ENCODE measurements around the gene EXOC2.
"Not testable (repeated sequence)": the region's sequence is repeated elsewhere in the genome, so short reads cannot be mapped to it uniquely, and the experiment has no call there.

The EXOC2 gene

DNA sequence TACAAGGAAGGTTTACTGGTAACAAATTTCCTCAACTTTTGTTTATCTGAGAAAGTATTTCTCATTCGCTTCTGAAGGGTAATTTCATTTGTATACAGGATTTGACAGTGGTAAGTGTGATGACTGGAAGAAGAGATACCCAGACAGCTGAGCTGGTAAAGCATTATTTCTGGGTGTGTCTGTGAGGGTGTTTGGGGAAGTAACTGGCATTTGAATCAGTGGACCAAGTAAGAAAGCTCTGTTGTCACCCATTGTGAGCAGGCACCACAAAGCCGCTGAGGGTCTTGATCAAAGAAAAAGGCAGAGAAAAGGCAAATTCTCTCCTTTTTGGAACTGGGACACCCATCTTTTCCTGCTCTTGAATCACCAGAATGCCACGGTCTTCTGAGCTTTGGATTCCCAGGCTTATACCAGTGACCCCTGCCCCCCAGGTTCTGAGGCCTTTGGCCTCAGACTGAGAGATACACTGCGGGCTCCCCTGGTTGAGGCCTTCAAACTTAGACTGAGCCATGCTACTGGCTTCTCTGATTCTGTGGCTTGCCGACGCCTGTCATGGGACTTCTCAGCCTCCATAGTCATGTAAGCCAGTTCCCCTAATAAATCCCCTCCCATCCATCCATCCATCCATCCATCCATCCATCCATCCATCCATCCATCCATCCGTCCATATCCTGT is 25.5 kb downstream of the EXOC2 start:
- no peak overlapping the region for H3K4me3 ChIP-seq (ENCODE audit: low read depth, low read length)
- H3K27me3 ChIP-seq (ENCODE audit: control insufficient read depth, insufficient read depth, low read length): no peaks in the 10 kb centered on the region
- peaks cover 4% of the 10 kb centered on the region for H3K9me3 ChIP-seq (ENCODE audit: control insufficient read depth, insufficient read depth, low read length)
- H3K4me1 ChIP-seq (ENCODE audit: control insufficient read depth, insufficient read depth, low read length): peaks cover 2% of the 10 kb centered on the region
- H3K36me3 ChIP-seq (ENCODE audit: control insufficient read depth, insufficient read depth, low read length): peaks cover 8% of the 10 kb centered on the region
- no peak overlapping the region for H3K9ac ChIP-seq (ENCODE audit: low read depth, low read length)

DNA sequence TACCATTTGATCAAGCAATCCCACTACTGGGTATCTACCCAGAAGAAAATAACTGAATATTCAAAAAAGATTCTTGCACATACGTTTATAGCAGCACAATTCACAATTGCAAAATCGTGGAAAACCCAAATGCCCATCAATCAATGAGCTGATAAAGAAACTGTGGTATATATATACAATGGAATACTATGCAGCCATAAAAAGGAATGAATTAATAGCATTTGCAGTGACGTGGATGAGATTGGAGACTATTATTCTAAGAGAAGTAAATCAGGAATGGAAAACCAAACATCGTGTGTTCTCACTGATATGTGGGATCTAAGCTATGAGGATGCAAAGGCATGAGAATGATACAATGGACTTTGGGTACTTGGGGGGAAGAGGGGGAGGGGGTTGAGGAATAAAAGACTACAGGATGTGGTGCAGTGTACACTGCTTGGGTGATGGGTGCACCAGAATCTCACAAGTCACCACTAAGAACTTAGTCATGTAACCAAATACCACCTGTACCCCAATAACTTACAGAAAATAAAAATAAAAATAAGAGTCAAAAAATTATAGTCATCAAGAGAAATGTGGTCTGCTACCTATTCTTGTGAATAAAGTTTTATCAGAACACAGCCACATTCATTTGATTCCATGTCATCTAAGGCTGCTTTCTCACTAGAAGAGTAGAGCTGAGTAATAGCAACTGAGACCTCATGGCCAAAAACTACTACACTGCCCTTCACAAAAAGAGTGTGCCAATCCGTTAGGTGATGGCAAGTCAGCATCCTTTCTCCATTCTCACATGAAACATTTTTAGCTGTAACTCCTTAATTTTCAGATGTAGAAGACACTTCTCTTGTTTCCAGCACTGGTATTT is 27.3 kb downstream of the EXOC2 start:
- Histone ChIP-seq H3K4me1 (ENCODE audit: control insufficient read depth, insufficient read depth, low read length) (peaks cover 10% of the 10 kb centered on the region), H3K9me3 (ENCODE audit: control insufficient read depth, insufficient read depth, low read length) (no peaks in the 10 kb centered on the region), H3K36me3 (ENCODE audit: control insufficient read depth, insufficient read depth, low read length) (peaks cover 8% of the 10 kb centered on the region), H3K9ac (ENCODE audit: low read depth, low read length) (no peak overlapping the region), H3K4me3 (ENCODE audit: low read depth, low read length) (no peak overlapping the region), H3K27me3 (ENCODE audit: control insufficient read depth, insufficient read depth, low read length) (no peaks in the 10 kb centered on the region)

DNA sequence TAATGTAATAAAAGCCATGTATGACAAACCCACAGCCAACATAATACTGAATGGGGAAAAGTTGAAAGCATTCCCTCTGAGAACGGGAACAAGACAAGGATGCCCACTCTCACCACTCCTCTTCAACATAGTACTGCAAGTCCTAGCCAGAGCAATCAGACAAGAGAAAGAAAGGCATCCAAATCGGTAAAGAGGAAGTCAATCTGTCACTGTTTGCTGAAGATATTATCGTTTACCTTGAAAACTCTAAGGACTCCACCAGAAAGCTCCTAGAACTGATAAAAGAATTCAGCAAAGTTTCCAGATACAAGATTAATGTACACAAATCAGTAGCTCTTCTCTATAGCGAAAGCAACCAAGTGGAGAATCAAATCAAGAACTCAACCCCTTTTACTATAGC is 29.2 kb downstream of the EXOC2 start:
- H3K36me3 ChIP-seq (ENCODE audit: control insufficient read depth, insufficient read depth, low read length); H3K9me3 ChIP-seq (ENCODE audit: control insufficient read depth, insufficient read depth, low read length); H3K4me3 ChIP-seq (ENCODE audit: low read depth, low read length); H3K27me3 ChIP-seq (ENCODE audit: control insufficient read depth, insufficient read depth, low read length); H3K9ac ChIP-seq (ENCODE audit: low read depth, low read length): not testable (repeated sequence)
- H3K4me1 ChIP-seq (ENCODE audit: control insufficient read depth, insufficient read depth, low read length): peaks cover 24% of the 10 kb centered on the region

DNA sequence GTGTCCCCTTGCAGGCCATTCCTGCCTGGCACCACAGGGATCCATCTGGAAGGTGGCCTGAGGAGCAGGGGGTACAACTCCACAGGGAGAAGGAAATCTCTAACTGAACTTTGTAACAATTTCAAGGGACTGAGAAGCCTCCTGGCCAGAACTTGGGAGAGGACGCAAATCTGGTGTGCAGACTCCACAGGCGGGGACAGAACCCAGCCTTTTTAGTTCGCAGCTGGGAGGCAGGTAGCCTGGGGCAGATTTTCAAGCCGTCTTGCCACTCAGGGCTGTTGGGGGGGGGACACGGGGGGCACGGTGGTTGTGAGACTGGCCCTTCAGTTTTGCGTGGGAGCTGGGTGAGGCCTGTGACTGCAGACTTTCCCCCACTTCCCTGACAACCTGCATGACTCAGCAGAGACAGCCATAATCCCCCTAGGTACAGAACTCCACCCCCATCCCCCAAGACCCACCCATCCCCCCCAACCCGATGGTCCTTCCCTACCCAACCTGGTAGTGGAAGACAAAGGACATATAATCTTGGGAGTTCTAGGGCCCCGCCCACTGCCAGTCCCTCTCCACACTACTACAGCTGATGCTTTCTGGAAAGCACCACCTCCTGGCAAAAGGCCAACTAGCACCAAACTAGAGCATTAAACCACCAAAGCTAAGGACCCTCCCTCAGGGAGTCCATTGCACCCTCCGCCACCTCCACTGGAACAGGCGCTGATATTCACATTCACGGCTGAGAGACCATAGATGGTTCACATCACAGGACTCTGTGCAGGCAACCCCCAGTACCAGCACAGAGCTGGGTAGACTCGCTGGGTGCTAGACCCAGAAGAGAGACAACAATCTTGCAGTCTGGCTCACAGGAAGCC is 33.0 kb downstream of the EXOC2 start:
- Histone ChIP-seq H3K4me3 (ENCODE audit: low read depth, low read length) (peak overlapping the region; percentile 31), H3K36me3 (ENCODE audit: control insufficient read depth, insufficient read depth, low read length) (peaks cover 2% of the 10 kb centered on the region), H3K27me3 (ENCODE audit: control insufficient read depth, insufficient read depth, low read length) (no peaks in the 10 kb centered on the region), H3K4me1 (ENCODE audit: control insufficient read depth, insufficient read depth, low read length) (peaks cover 29% of the 10 kb centered on the region), H3K9me3 (ENCODE audit: control insufficient read depth, insufficient read depth, low read length) (no peaks in the 10 kb centered on the region), H3K9ac (ENCODE audit: low read depth, low read length) (peak overlapping the region; percentile 56)

DNA sequence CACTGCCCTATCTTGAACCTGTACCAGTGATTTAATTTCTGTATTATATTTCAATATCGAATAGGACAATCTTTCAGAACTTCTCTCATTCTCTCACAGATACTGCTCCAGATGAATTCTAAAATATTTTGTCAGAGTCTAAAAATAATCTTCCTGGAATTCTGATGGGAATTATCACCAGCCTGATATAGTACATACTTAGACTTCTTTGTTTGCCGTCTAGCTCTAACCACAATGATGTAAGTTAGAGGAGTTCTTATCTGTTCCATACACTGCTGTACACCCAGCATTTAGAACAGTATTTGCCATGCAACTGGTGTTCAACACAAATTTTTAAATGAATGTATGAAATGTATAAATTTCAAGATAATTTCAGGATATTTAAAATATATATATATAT is 34.7 kb downstream of the EXOC2 start:
- peaks cover 29% of the 10 kb centered on the region for H3K4me1 ChIP-seq (ENCODE audit: control insufficient read depth, insufficient read depth, low read length)
- no peak overlapping the region for H3K4me3 ChIP-seq (ENCODE audit: low read depth, low read length)
- no peaks in the 10 kb centered on the region for H3K9me3 ChIP-seq (ENCODE audit: control insufficient read depth, insufficient read depth, low read length)
- no peaks in the 10 kb centered on the region for H3K27me3 ChIP-seq (ENCODE audit: control insufficient read depth, insufficient read depth, low read length)
- no peak overlapping the region for H3K9ac ChIP-seq (ENCODE audit: low read depth, low read length)
- peaks cover 2% of the 10 kb centered on the region for H3K36me3 ChIP-seq (ENCODE audit: control insufficient read depth, insufficient read depth, low read length)

DNA sequence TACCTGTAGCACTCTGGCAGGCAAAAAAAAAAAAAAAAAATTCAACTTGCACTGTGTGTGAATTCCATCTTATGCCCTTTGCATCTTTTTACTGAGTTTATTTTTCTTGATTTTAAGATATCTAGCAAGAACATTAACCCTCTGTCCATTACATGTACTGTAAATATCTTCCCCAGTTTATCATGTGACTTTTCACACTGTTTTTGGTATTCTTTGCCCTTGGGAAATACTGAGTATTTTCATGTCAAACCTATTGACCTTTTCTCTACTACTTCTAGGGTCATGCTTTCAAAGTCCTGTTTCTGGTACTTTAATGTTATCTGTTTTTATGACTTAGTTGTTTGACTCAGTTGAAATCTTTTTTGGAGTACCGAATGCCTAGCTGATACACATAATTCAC is 35.2 kb downstream of the EXOC2 start:
- Histone ChIP-seq H3K36me3 (ENCODE audit: control insufficient read depth, insufficient read depth, low read length) (peaks cover 2% of the 10 kb centered on the region), H3K9ac (ENCODE audit: low read depth, low read length) (no peak overlapping the region), H3K4me3 (ENCODE audit: low read depth, low read length) (no peak overlapping the region), H3K27me3 (ENCODE audit: control insufficient read depth, insufficient read depth, low read length) (no peaks in the 10 kb centered on the region), H3K9me3 (ENCODE audit: control insufficient read depth, insufficient read depth, low read length) (no peaks in the 10 kb centered on the region), H3K4me1 (ENCODE audit: control insufficient read depth, insufficient read depth, low read length) (peaks cover 27% of the 10 kb centered on the region)

DNA sequence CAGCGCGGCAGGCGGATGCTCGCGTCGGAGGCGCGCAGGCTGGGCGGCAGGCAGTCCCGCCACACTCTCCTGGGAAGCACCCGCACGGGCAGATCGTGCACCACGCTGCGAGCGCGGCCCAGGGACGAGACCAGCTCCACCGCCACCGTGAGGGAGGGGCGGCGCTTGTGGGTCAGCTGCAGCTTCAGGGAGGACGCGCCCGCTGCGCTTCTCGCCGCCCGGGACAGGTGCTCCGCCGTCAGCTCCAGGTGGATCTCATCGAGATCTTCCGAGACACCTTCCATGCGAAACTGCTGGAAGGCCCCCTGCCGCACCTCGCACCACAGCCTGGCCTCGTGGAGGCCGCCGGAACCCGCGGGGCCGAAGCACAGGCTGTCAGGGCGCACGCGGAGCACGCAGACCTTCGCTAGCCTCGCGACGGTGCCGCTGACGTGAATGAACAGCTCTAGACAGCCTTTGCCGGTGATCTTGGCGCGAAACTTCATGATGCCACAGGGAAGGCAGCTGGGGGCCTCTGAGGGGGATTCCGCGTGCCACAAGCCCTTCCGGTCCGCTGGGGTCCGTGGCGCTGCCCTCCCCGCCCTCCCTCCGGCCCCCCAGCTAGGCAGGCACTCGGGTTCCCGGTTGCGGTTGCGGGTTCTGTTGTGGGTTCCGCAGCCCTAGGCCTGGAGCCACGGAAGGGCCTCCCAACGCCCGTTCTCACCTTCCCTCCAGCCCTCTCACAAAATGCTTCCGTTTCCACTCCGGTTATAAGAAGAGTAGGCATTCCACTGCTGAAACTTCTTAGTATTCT is 36.3 kb downstream of the EXOC2 start, which contains the start of gene HUS1B:
Gene HUS1B, minus strand, starts transcription at position 641 of the 793 bp plus-strand sequence. Its CDS starts 156 bp downstream, at position 485.
- no peaks in the 10 kb centered on the region for H3K9me3 ChIP-seq (ENCODE audit: control insufficient read depth, insufficient read depth, low read length)
- H3K9ac ChIP-seq (ENCODE audit: low read depth, low read length): no peak within 1 kb of the TSS
- peaks cover 2% of the 10 kb centered on the region for H3K36me3 ChIP-seq (ENCODE audit: control insufficient read depth, insufficient read depth, low read length)
- H3K4me1 ChIP-seq (ENCODE audit: control insufficient read depth, insufficient read depth, low read length): peaks cover 27% of the 10 kb centered on the region
- H3K27me3 ChIP-seq (ENCODE audit: control insufficient read depth, insufficient read depth, low read length): no peaks in the 10 kb centered on the region
- H3K4me3 ChIP-seq (ENCODE audit: low read depth, low read length): no peak within 1 kb of the TSS

DNA sequence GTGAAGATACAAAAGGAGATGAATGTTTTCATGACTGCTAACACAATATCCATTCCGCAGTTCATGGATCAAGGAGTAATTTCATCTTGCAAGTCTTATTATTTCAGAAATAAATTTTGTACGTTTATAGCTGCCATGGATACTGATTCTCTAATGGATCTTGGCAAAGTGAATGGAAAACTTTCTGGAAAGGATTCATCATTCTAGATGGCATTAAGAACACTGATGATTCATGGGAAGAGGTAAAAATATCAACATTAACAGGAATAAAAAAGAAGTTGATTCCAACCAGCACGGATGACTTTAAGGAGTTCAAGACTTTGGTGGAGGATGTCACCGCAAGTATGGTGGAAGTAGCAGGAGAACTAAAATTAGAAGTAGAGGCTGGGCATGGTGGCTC is 38.8 kb downstream of the EXOC2 start:
- no peak overlapping the region for H3K4me3 ChIP-seq (ENCODE audit: low read depth, low read length)
- no peak overlapping the region for H3K9ac ChIP-seq (ENCODE audit: low read depth, low read length)

DNA sequence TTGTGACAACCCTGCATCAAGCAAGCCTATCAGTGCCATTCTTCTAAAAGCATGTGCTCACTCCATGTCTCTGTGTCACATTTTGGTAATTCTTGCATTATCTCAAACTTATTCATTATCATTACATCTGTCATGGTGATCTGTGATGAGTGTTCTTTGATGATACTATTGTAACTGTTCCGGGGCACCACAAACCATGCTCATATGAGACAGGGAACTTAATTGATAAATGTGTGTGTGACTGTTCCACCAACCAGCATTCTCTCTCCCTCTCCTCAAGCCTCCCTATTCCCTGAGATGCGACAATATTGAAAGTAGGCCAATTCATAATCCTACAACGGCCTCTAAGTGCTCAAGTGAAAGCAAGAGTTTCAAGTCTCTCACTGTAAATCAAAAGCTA is 40.1 kb downstream of the EXOC2 start:
- Histone ChIP-seq H3K4me1 (ENCODE audit: control insufficient read depth, insufficient read depth, low read length) (peaks cover 7% of the 10 kb centered on the region), H3K36me3 (ENCODE audit: control insufficient read depth, insufficient read depth, low read length) (peaks cover 2% of the 10 kb centered on the region), H3K9ac (ENCODE audit: low read depth, low read length) (no peak overlapping the region), H3K4me3 (ENCODE audit: low read depth, low read length) (no peak overlapping the region), H3K27me3 (ENCODE audit: control insufficient read depth, insufficient read depth, low read length) (no peaks in the 10 kb centered on the region), H3K9me3 (ENCODE audit: control insufficient read depth, insufficient read depth, low read length) (no peaks in the 10 kb centered on the region)

More for the DNA sequence above, 38.8 kb downstream of the EXOC2 start:
- Histone ChIP-seq H3K9me3 (ENCODE audit: control insufficient read depth, insufficient read depth, low read length) (no peaks in the 10 kb centered on the region), H3K27me3 (ENCODE audit: control insufficient read depth, insufficient read depth, low read length) (no peaks in the 10 kb centered on the region), H3K4me1 (ENCODE audit: control insufficient read depth, insufficient read depth, low read length) (peaks cover 11% of the 10 kb centered on the region), H3K36me3 (ENCODE audit: control insufficient read depth, insufficient read depth, low read length) (peaks cover 2% of the 10 kb centered on the region)

DNA sequence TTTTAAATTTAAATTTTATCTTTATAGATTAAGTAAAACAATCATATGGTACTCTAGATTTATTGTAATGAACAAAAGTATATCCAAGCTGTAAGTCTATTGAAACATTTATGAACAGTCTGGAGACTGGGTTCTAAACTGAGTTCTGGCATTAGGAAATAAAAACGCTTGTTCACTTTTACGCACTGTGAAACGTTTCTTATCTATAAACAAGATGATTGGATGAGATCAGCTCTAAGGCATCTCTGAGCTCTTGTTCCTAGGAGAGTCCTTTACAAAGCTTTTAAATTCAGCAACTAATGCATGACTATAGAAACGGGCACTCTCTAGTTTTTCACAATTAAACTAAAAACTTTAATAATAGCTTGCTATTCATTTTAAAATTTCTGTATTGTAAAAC is 42.8 kb downstream of the EXOC2 start:
- no peaks in the 10 kb centered on the region for H3K27me3 ChIP-seq (ENCODE audit: control insufficient read depth, insufficient read depth, low read length)
- no peak overlapping the region for H3K9ac ChIP-seq (ENCODE audit: low read depth, low read length)
- H3K36me3 ChIP-seq (ENCODE audit: control insufficient read depth, insufficient read depth, low read length): no peaks in the 10 kb centered on the region
- peaks cover 6% of the 10 kb centered on the region for H3K4me1 ChIP-seq (ENCODE audit: control insufficient read depth, insufficient read depth, low read length)
- no peak overlapping the region for H3K4me3 ChIP-seq (ENCODE audit: low read depth, low read length)
- H3K9me3 ChIP-seq (ENCODE audit: control insufficient read depth, insufficient read depth, low read length): no peaks in the 10 kb centered on the region

DNA sequence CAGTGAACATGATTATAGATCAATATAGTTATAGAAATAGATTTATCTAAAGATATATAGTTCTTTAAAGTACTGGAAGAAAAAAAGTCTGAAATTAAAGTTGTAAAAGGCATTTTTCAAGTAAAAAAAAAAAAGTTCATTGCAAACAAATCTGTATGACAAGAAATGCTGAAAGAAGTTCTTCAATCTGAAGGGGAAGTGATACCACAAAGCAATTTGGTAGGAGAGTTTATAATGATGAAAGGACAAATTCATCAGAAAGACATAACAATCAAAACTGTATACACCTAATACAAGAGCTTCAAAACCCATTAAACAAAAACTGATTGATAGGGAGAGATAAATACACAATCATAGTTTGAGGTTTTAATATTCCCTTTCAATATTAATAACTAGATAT is 50.1 kb downstream of the EXOC2 start:
- Histone ChIP-seq H3K9ac (ENCODE audit: low read depth, low read length) (no peak overlapping the region), H3K36me3 (ENCODE audit: control insufficient read depth, insufficient read depth, low read length) (no peaks in the 10 kb centered on the region), H3K27me3 (ENCODE audit: control insufficient read depth, insufficient read depth, low read length) (no peaks in the 10 kb centered on the region), H3K4me1 (ENCODE audit: control insufficient read depth, insufficient read depth, low read length) (peaks cover 13% of the 10 kb centered on the region), H3K4me3 (ENCODE audit: low read depth, low read length) (no peak overlapping the region), H3K9me3 (ENCODE audit: control insufficient read depth, insufficient read depth, low read length) (no peaks in the 10 kb centered on the region)
